Parathyroid adenoma (tissue), 2 donors: ENCODE data around the gene DACT1.

Experiments used
- H2AFZ ChIP-seq: fragments of 300-600 bp; sonication (generic); one replicate; pipeline ENCODE4 v1.7.0; 2017; ENCODE audit warnings: antibody characterized with exemption, mild to moderate bottlenecking
- H3K27ac ChIP-seq: fragments of 300-600 bp; sonication (generic); one replicate; pipeline ENCODE4 v1.7.0; 2017
- H3K27me3 ChIP-seq: fragments of 300-600 bp; sonication (generic); one replicate; pipeline ENCODE4 v1.7.0; 2017; ENCODE audit warnings: low read length; ENCODE audit not compliant: control insufficient read depth, insufficient read depth
- H3K36me3 ChIP-seq: fragments of 300-600 bp; sonication (generic); one replicate; pipeline ENCODE4 v1.7.0; 2017; ENCODE audit warnings: low read length; ENCODE audit not compliant: control insufficient read depth, insufficient read depth
- H3K4me1 ChIP-seq: fragments of 300-600 bp; sonication (generic); one replicate; pipeline ENCODE4 v1.7.0; 2017; ENCODE audit warnings: control low read depth
- H3K4me2 ChIP-seq: fragments of 300-600 bp; sonication (generic); one replicate; pipeline ENCODE4 v1.7.0; 2017; ENCODE audit warnings: low read length
- H3K4me3 ChIP-seq: fragments of 300-600 bp; sonication (generic); one replicate; pipeline ENCODE4 v1.7.0; 2017; ENCODE audit warnings: low read depth, low read length
- H3K79me2 ChIP-seq: fragments of 300-600 bp; sonication (generic); one replicate; pipeline ENCODE4 v1.7.0; 2017; ENCODE audit warnings: control low read depth
- H3K9ac ChIP-seq: fragments of 300-600 bp; sonication (generic); one replicate; pipeline ENCODE4 v1.7.0; 2017; ENCODE audit warnings: mild to moderate bottlenecking
- H3K9me3 ChIP-seq: fragments of 300-600 bp; sonication (generic); one replicate; pipeline ENCODE4 v1.7.0; 2017; ENCODE audit warnings: low read length; ENCODE audit not compliant: control insufficient read depth
- CTCF ChIP-seq: fragments of 300-600 bp; sonication (generic); IDR thresholded peaks from one replicate; pipeline ENCODE4 v1.7.0; 2017; ENCODE audit warnings: antibody characterized with exemption, mild to moderate bottlenecking
- donor health status: primary hyperparathyroidism.

The DACT1 gene

GRCh38 chr14:58668848-58669480, 31.2 kb downstream of the DACT1 start:
- peaks cover 9% of the 10 kb centered on the region for H3K4me1 ChIP-seq
- H3K4me2 ChIP-seq: no peak overlapping the region
- no peak for TF ChIP-seq CTCF
- no peaks in the 10 kb centered on the region for H3K9me3 ChIP-seq
- no peak overlapping the region for H3K27ac ChIP-seq
- no peaks in the 10 kb centered on the region for H3K79me2 ChIP-seq
- H2AFZ ChIP-seq: no peak overlapping the region
- H3K36me3 ChIP-seq: no peaks in the 10 kb centered on the region
- H3K9ac ChIP-seq: no peak overlapping the region
- no peak overlapping the region for H3K4me3 ChIP-seq
- H3K27me3 ChIP-seq: no peaks in the 10 kb centered on the region

GRCh38 chr14:58669556-58670200, 31.9 kb downstream of the DACT1 start:
- H3K4me1 ChIP-seq: peaks cover 7% of the 10 kb centered on the region
- no peak overlapping the region for H3K4me2 ChIP-seq
- H3K9ac ChIP-seq: no peak overlapping the region
- H3K4me3 ChIP-seq: no peak overlapping the region
- H3K79me2 ChIP-seq: no peaks in the 10 kb centered on the region
- H3K27me3 ChIP-seq: no peaks in the 10 kb centered on the region
- no peak for TF ChIP-seq CTCF
- no peak overlapping the region for H3K27ac ChIP-seq
- no peak overlapping the region for H2AFZ ChIP-seq
- H3K9me3 ChIP-seq: no peaks in the 10 kb centered on the region
- no peaks in the 10 kb centered on the region for H3K36me3 ChIP-seq

- no peak overlapping the region for H3K4me3 ChIP-seq
- no peaks in the 10 kb centered on the region for H3K79me2 ChIP-seq
- no peak overlapping the region for H2AFZ ChIP-seq
- no peak for TF ChIP-seq CTCF
- no peak overlapping the region for H3K9ac ChIP-seq
- peaks cover 7% of the 10 kb centered on the region for H3K4me1 ChIP-seq
- H3K4me2 ChIP-seq: no peak overlapping the region
- no peaks in the 10 kb centered on the region for H3K9me3 ChIP-seq
- no peaks in the 10 kb centered on the region for H3K36me3 ChIP-seq
- no peak overlapping the region for H3K27ac ChIP-seq
- no peaks in the 10 kb centered on the region for H3K27me3 ChIP-seq
Observed at GRCh38 chr14:58671024-58671423, 33.3 kb downstream of the DACT1 start.

- no peak overlapping the region for H2AFZ ChIP-seq
- H3K27me3 ChIP-seq: no peaks in the 10 kb centered on the region
- TF ChIP-seq CTCF: no peak
- H3K4me3 ChIP-seq: no peak overlapping the region
- H3K36me3 ChIP-seq: no peaks in the 10 kb centered on the region
- no peak overlapping the region for H3K9ac ChIP-seq
- peaks cover 7% of the 10 kb centered on the region for H3K4me1 ChIP-seq
- H3K4me2 ChIP-seq: no peak overlapping the region
- H3K79me2 ChIP-seq: no peaks in the 10 kb centered on the region
- H3K9me3 ChIP-seq: no peaks in the 10 kb centered on the region
- H3K27ac ChIP-seq: no peak overlapping the region
Observed at GRCh38 chr14:58671436-58671835, 33.7 kb downstream of the DACT1 start.

- Histone ChIP-seq H3K4me1 (peaks cover 7% of the 10 kb centered on the region), H2AFZ (no peak overlapping the region), H3K9me3 (no peaks in the 10 kb centered on the region), H3K4me3 (no peak overlapping the region), H3K79me2 (no peaks in the 10 kb centered on the region), H3K4me2 (no peak overlapping the region), H3K27ac (no peak overlapping the region), H3K27me3 (no peaks in the 10 kb centered on the region), H3K36me3 (no peaks in the 10 kb centered on the region), H3K9ac (no peak overlapping the region)
- TF ChIP-seq CTCF: no peak
Observed at GRCh38 chr14:58673722-58674121, 36.0 kb downstream of the DACT1 start.
